ENCODE measurements around the gene CWC22.

DNA sequence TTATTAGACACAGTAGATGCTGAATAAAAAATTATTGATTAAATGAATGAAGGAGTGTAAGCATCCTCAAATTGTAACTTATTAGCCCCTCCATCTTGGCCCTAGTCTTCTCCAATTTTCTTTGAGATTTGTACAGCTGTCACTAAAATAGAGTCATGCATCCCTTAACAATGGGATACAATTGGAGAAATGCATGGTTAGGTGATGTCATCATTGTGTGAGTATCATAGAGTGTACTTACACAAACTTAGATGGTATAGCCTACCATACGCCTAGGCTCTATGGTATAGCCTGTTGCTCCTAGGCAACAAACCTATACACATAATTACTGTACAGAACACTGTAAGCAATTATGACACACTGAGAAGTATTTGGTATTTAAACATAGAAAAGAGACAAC is 107.4 kb downstream of the CWC22 start:
- TF ChIP-seq RAD21 (conservative IDR thresholded peaks at IDR 0.05) (no peak), POLR2AphosphoS5 (IDR thresholded peaks at IDR 0.05) (no peak)

Measured in neural cell (in vitro differentiated cells).